GM12872 (cell line): Measurements from ENCODE around the gene VAPB.

Source experiments
- TF ChIP-seq, protein P1 (sequence below): IDR thresholded peaks from 3 replicates; pipeline ENCODE4 v1.5.1; 2011; ENCODE audit warnings: low read depth, mild to moderate bottlenecking, low read length, moderate library complexity; ENCODE audit not compliant: insufficient read depth

Gene VAPB

DNA sequence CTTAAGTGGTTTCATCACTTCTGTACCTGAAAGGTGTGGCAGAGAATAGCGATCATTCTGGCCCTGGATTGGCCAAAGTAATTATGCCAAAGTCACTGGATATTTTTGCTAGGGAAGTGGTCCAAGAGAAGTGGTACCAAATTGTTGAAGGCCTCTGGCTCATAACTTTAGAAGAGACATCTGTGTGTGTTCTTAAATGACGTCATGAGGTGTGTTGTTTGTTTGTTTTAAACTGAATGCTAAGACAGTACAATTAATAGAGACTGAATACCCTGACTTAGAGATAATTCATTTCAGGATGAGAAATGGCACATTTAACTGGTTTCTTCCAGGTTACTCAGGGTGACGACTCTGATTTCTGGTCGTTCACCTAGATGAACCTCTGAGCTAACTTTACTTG is 3.3 kb downstream of the VAPB start:
- TF ChIP-seq, protein P1, sequence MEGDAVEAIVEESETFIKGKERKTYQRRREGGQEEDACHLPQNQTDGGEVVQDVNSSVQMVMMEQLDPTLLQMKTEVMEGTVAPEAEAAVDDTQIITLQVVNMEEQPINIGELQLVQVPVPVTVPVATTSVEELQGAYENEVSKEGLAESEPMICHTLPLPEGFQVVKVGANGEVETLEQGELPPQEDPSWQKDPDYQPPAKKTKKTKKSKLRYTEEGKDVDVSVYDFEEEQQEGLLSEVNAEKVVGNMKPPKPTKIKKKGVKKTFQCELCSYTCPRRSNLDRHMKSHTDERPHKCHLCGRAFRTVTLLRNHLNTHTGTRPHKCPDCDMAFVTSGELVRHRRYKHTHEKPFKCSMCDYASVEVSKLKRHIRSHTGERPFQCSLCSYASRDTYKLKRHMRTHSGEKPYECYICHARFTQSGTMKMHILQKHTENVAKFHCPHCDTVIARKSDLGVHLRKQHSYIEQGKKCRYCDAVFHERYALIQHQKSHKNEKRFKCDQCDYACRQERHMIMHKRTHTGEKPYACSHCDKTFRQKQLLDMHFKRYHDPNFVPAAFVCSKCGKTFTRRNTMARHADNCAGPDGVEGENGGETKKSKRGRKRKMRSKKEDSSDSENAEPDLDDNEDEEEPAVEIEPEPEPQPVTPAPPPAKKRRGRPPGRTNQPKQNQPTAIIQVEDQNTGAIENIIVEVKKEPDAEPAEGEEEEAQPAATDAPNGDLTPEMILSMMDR: no peak

DNA sequence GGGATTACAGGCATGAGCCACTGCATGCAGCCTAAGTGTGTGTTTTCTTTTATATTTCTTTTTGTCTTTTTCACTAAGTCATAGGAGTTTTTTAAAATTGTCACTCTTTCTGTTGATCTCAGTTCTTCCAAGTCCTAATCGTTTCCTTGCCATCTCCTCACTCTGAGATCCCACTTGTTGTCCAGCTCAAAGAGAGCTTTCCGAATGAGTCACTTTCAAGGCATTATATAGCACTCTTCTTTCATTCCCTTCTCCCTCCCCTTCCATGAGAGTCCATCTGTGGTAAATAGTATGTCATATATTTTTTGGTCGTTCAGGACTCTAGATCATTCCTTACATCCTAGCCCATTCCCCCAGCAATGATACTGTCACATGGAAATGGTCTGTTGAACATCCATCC is 4.3 kb downstream of the VAPB start:
- TF ChIP-seq, protein P1: no peak

DNA sequence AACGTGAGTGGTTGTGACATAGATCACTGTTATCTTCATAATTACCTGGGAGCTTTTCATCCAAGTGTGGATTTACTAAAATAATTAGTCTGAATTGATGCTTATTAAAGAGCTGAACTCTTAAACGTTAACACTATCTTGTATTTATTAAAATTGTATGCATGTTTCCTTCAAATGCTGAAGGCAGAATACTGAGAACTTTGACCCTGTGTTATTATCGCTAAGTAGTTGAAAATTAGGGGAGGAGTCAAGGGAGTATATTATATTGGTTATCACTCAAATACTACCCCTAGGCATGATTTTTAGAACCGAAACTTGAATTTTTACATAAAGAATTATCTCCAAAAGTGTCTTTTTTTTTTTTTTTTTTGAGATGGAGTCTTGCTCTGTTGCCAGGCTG is 5.8 kb downstream of the VAPB start:
- TF ChIP-seq, protein P1: no peak

DNA sequence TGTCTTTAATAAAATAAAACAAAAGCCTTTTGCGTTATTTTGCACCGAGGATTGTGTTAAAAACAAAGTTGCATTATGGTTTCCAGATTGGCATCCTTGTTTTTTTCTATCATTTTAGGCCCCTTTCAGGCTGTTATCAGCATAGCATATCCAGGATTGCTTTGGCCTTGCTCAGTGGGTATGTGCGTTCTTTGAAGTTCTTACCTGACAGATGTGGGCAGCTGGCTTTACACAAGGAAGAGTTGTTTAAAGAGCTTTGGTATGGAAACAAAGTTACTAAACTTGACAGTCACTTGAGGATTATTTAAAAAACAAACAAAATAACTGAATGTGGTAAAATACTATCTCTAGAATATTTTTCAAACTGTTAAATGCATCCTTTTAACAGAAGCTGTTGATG is 6.6 kb downstream of the VAPB start:
- TF ChIP-seq, protein P1: no peak

DNA sequence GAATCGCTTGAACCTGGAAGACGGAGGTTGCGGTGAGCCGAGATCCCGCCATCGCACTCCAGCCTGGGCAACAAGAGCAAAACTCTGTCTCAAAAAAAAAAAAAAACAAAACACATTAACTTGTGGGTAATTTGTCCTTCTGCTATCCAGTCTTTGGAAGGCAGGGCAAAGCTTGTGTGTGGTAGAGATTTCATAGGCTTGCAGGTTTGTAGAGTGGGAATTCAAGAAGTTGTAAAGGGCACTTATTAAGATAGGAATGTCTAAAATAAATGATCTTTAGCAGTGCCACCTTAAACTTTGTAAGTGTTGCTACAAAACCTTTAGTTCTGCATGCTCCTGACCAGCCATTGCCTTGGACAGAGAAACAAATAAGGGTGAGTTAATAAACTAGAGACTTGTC is 8.4 kb downstream of the VAPB start:
- TF ChIP-seq, protein P1: no peak

DNA sequence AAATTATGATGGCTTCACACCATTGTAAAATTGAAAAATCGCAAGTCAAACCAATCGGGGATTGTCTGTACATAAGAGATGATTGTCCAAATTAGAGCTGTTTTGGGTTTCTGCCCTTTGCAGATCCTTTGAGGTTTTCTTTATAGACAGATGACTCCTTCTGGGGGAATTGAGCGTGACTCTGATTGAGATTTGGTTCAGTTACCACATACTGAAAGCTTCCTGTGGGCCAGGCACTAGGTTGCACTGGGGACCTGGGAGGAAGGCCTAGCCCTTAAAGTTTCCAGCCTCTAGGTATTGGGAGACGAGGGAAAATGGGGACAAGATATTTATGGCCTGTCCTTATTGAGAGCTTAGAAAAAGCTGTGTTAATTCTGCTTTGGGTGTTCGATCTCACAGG is 9.2 kb downstream of the VAPB start:
- TF ChIP-seq, protein P1: no peak

DNA sequence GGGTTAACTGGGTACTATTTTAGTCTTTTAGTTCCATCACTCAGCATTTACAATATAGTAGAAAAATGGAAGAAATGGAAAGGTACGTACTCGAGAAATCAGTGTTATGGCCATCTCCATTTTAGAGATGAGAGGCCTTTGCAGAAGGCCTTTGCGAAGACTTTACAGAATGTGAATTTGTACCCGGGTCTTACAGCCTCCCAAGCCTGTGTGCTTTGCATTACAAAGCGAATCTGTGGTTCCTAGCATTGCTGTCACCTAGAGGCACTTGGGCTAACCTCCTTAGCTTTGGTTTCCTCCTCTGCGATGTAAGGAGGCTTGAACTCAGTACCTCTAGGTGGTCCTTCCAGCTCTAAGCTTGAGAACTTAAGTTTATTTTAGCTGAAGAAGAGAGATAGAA is 10.9 kb downstream of the VAPB start:
- TF ChIP-seq, protein P1: no peak

DNA sequence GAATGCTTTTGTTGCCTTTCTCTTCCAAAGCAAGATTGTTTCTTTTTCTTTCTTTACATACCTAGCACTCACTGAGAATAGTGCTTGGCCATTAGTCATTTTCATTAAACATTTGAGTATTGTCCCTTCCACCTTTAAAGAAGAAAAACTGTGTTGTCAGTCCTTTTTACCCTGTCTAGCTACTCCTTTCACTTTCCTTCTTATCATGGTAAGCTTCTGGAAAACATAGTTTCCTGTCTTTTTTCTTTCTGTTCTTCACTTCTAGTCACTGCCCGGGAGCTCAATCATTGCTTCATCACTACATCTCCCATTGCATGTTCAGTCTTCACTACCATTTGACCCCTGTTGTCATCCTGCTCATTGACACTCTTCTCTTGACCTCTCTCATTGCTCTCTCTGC is 12.1 kb downstream of the VAPB start:
- TF ChIP-seq, protein P1: no peak
